Right lobe of liver (tissue), 6 donors: ENCODE measurements around the gene OAS3. TPM values are rescaled to one million over a fixed set of nuclear protein-coding genes. Genes with fewer than 3 reads are reported as not detected.

Source experiments
- ATAC-seq, 4 donors: fragments of 200-7000 bp; cut with Tn5 transposase; one replicate each; pipeline ENCODE4 v1.9.1; 2020; ENCODE audit warnings: mild to moderate bottlenecking in 4 of 4, moderate library complexity in 4 of 4
- DNase-seq, 3 donors: peaks; one replicate each; pipeline ENCODE4 v3.0.0-alpha.2; 2020
- H3K27ac ChIP-seq, 3 donors: fragments of 200-600 bp; one replicate each; pipeline ENCODE4 v1.8.0; 2022
- H3K27me3 ChIP-seq, 2 donors: fragments of 200-600 bp; one replicate each; pipeline ENCODE4 v1.8.0; 2022
- H3K36me3 ChIP-seq, 4 donors: fragments of 200-600 bp; sonication (generic) in 1 of 4; one replicate each; pipeline versions ENCODE4 v1.5.1 to v1.8.0; 2017 to 2022; ENCODE audit warnings: control low read depth in 1 of 4
- H3K4me1 ChIP-seq, 4 donors: fragments of 200-600 bp; sonication (generic) in 1 of 4; one replicate each; pipeline versions ENCODE4 v1.5.1 to v1.8.0; 2017 to 2022; ENCODE audit warnings: control low read depth in 1 of 4
- H3K4me3 ChIP-seq, 3 donors: fragments of 200-600 bp; one replicate each; pipeline ENCODE4 v1.8.0; 2022
- H3K9me3 ChIP-seq, 4 donors: fragments of 200-600 bp; sonication (generic) in 1 of 4; one replicate each; pipeline versions ENCODE4 v1.5.1 to v1.8.0; 2017 to 2022; ENCODE audit warnings: control low read depth in 1 of 4
- POLR2A ChIP-seq: fragments of 450-650 bp; IDR thresholded peaks from one replicate; pipeline ENCODE4 v1.6.1; 2017; ENCODE audit warnings: antibody characterized with exemption, mild to moderate bottlenecking
- WGBS: methylation state at CpG from one replicate; pipeline ENCODE4 v1.1.6; 2018; ENCODE audit warnings: low coverage, low lambda C conversion rate; ENCODE audit not compliant: insufficient coverage; ENCODE audit errors: missing lambda C conversion rate; 5-methylcytosine and 5-hydroxymethylcytosine counted together
- intact Hi-C, 2 donors: fragments of 100-400 bp; cut with DNase I; formaldehyde crosslinking; loops; one replicate each; pipeline versions ENCODE4 v1.11.2 to v1.14.1; 2022
- total RNA-seq, 6 experiments: library from RNA; depleted of rRNA in 2 of 6; stranded (reverse); fragments of >200 nt in 2 of 6; fragmentation: NEBNext Ultra II Directional in 3 of 6; extraction: Animal tissue kit (Norgen Biotek cat#: 25700) in 3 of 6; gene quantifications; one replicate each; pipeline versions ENCODE4 v1.1.0 to v1.2.4, GENCODE V29; 2016 to 2023
- TF ChIP-seq, protein P1 (sequence below), 4 donors: fragments of 200-600 bp in 3 of 4; fragments of 450-650 bp in 1 of 4; IDR thresholded peaks; one replicate each; pipeline versions ENCODE4 v1.5.1 to v1.8.0; 2016 to 2022; ENCODE audit warnings: antibody characterized with exemption in 4 of 4, mild to moderate bottlenecking in 2 of 4
- donor health status: DM: no; HTN: yes; CAD: no.
- donor health status: DM: no; HTN: no; CAD: no.
- donor health status: DM: no; HTN: no; CAD: no.
- donor health status: DM: no; HTN: yes; CAD: no.
- donor health status: DM: no; HTN: yes; CAD: no.

OAS3 gene
- total RNA-seq, 6 experiments from 2014 or later = 4.4 to 10.2 (median 7.2) TPM

DNA sequence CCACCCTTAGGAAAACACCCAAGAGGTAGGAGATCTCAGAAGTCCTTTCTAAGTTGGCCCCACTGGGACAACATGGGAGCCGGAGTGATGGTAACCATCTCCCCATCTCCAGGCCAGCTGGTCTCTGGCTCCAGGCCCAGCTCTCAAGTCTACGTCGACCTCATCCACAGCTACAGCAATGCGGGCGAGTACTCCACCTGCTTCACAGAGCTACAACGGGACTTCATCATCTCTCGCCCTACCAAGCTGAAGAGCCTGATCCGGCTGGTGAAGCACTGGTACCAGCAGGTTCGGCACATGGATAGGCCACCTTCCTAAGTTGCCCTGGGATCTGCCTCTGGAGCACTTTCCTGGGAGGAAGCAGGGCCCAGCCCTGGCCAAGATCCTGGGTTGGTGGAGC lies 29.0 kb downstream of the OAS3 start:
- peaks cover 0 to 8% (median 0%) of the 10 kb centered on the region in 4 donors for H3K36me3 ChIP-seq
- TF ChIP-seq, protein P1, sequence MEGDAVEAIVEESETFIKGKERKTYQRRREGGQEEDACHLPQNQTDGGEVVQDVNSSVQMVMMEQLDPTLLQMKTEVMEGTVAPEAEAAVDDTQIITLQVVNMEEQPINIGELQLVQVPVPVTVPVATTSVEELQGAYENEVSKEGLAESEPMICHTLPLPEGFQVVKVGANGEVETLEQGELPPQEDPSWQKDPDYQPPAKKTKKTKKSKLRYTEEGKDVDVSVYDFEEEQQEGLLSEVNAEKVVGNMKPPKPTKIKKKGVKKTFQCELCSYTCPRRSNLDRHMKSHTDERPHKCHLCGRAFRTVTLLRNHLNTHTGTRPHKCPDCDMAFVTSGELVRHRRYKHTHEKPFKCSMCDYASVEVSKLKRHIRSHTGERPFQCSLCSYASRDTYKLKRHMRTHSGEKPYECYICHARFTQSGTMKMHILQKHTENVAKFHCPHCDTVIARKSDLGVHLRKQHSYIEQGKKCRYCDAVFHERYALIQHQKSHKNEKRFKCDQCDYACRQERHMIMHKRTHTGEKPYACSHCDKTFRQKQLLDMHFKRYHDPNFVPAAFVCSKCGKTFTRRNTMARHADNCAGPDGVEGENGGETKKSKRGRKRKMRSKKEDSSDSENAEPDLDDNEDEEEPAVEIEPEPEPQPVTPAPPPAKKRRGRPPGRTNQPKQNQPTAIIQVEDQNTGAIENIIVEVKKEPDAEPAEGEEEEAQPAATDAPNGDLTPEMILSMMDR (IDR thresholded peaks at IDR 0.05) = no peak
- TF ChIP-seq POLR2A = no peak
- DNase-seq (no peak), ATAC-seq (no peak)
- H3K4me1 ChIP-seq = no peaks in the 10 kb centered on the region
- H3K27me3 ChIP-seq = no peaks in the 10 kb centered on the region
- no peak overlapping the region for H3K4me3 ChIP-seq
- WGBS = no CpG with 5 or more reads among the region's 9 CpGs
- H3K27ac ChIP-seq = no peak overlapping the region
- H3K9me3 ChIP-seq = no peaks in the 10 kb centered on the region
- intact Hi-C loops = no loop called here

DNA sequence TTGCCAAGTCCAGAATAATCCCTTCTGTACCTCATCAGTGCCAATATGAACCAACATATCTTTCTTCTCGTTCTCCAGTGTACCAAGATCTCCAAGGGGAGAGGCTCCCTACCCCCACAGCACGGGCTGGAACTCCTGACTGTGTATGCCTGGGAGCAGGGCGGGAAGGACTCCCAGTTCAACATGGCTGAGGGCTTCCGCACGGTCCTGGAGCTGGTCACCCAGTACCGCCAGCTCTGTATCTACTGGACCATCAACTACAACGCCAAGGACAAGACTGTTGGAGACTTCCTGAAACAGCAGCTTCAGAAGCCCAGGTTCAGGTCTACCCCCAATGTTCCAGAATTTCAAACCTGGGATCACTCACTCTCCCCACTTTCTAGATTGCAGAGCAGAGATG lies 29.6 kb downstream of the OAS3 start:
- H3K36me3 ChIP-seq = peaks cover 0 to 8% (median 0%) of the 10 kb centered on the region in 4 donors
- TF ChIP-seq, protein P1 (IDR thresholded peaks at IDR 0.05) = no peak
- TF ChIP-seq POLR2A = no peak
- WGBS = 93% methylated on average over 2 of the region's 7 CpGs
- DNase-seq = no peak
- H3K9me3 ChIP-seq = no peaks in the 10 kb centered on the region
- intact Hi-C loops = no loop called here
- H3K4me3 ChIP-seq = no peak overlapping the region
- H3K4me1 ChIP-seq = no peaks in the 10 kb centered on the region
- no peak overlapping the region for H3K27ac ChIP-seq
- H3K27me3 ChIP-seq = no peaks in the 10 kb centered on the region
- ATAC-seq = no peak

DNA sequence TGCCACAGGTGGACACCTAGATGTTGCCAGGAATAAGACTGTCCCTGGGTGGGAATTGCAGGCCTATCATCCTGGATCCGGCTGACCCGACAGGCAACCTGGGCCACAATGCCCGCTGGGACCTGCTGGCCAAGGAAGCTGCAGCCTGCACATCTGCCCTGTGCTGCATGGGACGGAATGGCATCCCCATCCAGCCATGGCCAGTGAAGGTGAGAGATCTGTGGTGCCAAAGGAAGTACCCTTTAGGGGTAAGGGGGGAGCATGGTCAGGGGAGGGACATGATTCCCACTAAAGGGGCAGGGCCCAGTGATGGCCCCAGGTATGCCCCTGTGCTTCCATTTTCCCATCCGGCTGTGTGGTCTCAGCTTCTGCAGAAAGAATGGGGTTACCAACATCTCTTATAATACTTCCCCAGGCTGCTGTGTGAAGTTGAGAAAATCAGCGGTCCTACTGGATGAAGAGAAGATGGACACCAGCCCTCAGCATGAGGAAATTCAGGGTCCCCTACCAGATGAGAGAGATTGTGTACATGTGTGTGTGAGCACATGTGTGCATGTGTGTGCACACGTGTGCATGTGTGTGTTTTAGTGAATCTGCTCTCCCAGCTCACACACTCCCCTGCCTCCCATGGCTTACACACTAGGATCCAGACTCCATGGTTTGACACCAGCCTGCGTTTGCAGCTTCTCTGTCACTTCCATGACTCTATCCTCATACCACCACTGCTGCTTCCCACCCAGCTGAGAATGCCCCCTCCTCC lies 31.5 kb downstream of the OAS3 start:
- WGBS = 60% methylated on average over 1 of the region's 8 CpGs
- H3K27ac ChIP-seq = no peak overlapping the region
- no peak for ATAC-seq
- DNase-seq = no peak
- no peaks in the 10 kb centered on the region for H3K9me3 ChIP-seq
- intact Hi-C loops = no loop called here
- no peaks in the 10 kb centered on the region for H3K27me3 ChIP-seq
- no peak overlapping the region for H3K4me3 ChIP-seq
- H3K4me1 ChIP-seq = no peaks in the 10 kb centered on the region
- TF ChIP-seq, protein P1 (IDR thresholded peaks at IDR 0.05) = no peak
- TF ChIP-seq POLR2A = no peak
- peaks cover 0 to 8% (median 0%) of the 10 kb centered on the region in 4 donors for H3K36me3 ChIP-seq

DNA sequence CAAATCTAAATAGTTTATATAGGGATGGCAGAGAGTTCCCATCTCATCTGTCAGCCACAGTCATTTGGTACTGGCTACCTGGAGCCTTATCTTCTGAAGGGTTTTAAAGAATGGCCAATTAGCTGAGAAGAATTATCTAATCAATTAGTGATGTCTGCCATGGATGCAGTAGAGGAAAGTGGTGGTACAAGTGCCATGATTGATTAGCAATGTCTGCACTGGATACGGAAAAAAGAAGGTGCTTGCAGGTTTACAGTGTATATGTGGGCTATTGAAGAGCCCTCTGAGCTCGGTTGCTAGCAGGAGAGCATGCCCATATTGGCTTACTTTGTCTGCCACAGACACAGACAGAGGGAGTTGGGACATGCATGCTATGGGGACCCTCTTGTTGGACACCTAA lies 32.1 kb downstream of the OAS3 start:
- 100% methylated on average over 1 of the region's 2 CpGs for WGBS
- no peak overlapping the region for H3K27ac ChIP-seq
- TF ChIP-seq, protein P1 (IDR thresholded peaks at IDR 0.05) = no peak
- TF ChIP-seq POLR2A = no peak
- H3K4me3 ChIP-seq = no peak overlapping the region
- intact Hi-C loops = no loop called here
- no peaks in the 10 kb centered on the region for H3K4me1 ChIP-seq
- H3K9me3 ChIP-seq = no peaks in the 10 kb centered on the region
- no peak for DNase-seq
- H3K27me3 ChIP-seq = no peaks in the 10 kb centered on the region
- H3K36me3 ChIP-seq = peaks cover 0 to 8% (median 0%) of the 10 kb centered on the region in 4 donors
- no peak for ATAC-seq
